ENCODE results near the gene TEKT2. TPM values are rescaled to one million over a fixed set of nuclear protein-coding genes. Genes with fewer than 3 reads are reported as not detected.

Gene TEKT2
- total RNA-seq, 3 donors from 2014 or later: 0.98 to 1.2 TPM; not detected in 1

DNA sequence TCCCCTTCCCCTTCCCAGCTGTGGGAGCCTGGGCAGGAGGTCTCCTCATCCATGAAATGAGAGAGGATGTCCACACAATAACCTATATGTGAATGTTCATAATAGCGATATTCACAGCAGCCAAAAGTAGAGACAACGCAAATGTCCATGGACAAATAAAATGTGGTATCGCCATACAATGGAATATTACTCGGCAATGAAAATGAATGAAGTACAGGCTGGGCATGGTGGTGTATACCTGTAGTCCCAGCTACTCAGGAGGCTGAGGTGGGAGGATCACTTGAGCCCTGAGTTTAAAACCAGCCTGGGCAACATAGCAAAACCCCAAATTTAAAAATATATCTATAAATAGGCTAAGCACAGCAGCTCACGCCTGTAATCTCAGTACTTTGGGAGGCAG lies 17.7 kb downstream of the TEKT2 start:
- Histone ChIP-seq H3K4me1 (no peaks in the 10 kb centered on the region), H3K27ac (no peak overlapping the region), H3K9me3 (no peaks in the 10 kb centered on the region), H3K27me3 (no peaks in the 10 kb centered on the region), H3K4me3 (no peak overlapping the region), H3K36me3 (no peaks in the 10 kb centered on the region)
- intact Hi-C loops (cut with DNase I; ENCODE audit: low total_unique reads): no loop called here
- no peak for TF ChIP-seq CTCF (IDR thresholded peaks at IDR 0.05)
- TF ChIP-seq POLR2A (IDR thresholded peaks at IDR 0.05): no peak
- no peak for TF ChIP-seq POLR2AphosphoS5 (IDR thresholded peaks at IDR 0.05)
- no peak for DNase-seq (ENCODE audit: low spot score in 2 of 2)

- H3K4me3 ChIP-seq: no peak overlapping the region
- peak overlapping the region; percentile 20 to 89 for H3K27ac ChIP-seq
- no peaks in the 10 kb centered on the region for H3K27me3 ChIP-seq
- intact Hi-C loops (cut with DNase I; ENCODE audit: low total_unique reads): no loop called here
- H3K9me3 ChIP-seq: no peaks in the 10 kb centered on the region
- H3K36me3 ChIP-seq: no peaks in the 10 kb centered on the region
- TF ChIP-seq POLR2AphosphoS5 (IDR thresholded peaks at IDR 0.05) (no peak), POLR2A (IDR thresholded peaks at IDR 0.05) (no peak), CTCF (IDR thresholded peaks at IDR 0.05) (no peak)
- peaks cover 3 to 10% of the 10 kb centered on the region in 2 donors for H3K4me1 ChIP-seq
- DNase-seq (ENCODE audit: low spot score in 2 of 2): no peak
Measured at GRCh38 chr1:36106269-36106668, 22.4 kb downstream of the TEKT2 start.

- peak in 1 of 2 donors; percentile 75 for DNase-seq (ENCODE audit: low spot score in 2 of 2)
- Histone ChIP-seq H3K27ac (peak overlapping the region; percentile 84 to 89), H3K4me1 (peaks cover 3 to 10% of the 10 kb centered on the region in 2 donors), H3K36me3 (no peaks in the 10 kb centered on the region), H3K27me3 (no peaks in the 10 kb centered on the region), H3K4me3 (no peak overlapping the region), H3K9me3 (no peaks in the 10 kb centered on the region)
- intact Hi-C loops (cut with DNase I; ENCODE audit: low total_unique reads): no loop called here
- no peak for TF ChIP-seq CTCF (IDR thresholded peaks at IDR 0.05)
- TF ChIP-seq POLR2AphosphoS5 (IDR thresholded peaks at IDR 0.05): no peak
- no peak for TF ChIP-seq POLR2A (IDR thresholded peaks at IDR 0.05)
Measured at GRCh38 chr1:36107394-36107793, 23.5 kb downstream of the TEKT2 start.

DNA sequence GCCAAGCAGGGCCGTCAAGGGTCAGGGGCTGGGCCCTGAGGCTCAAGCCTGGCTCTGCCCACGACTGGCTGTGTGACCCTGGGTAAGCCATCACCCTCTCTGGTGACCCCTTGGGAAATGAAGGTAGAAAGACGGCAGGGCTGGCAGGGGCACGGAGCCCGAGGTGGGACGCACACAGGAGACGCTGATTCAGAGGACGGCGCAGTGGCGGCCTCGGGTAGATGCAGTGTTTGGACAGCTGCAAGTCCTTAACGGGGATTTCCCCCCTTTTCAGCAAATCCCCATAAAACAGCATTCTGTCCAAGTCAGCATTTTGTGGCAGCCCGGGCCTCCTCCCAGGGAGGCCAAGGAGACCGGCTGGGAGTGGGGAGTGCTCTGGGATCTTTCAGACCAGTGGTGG lies 24.4 kb downstream of the TEKT2 start:
- Histone ChIP-seq H3K4me3 (no peak overlapping the region), H3K4me1 (peaks cover 3 to 10% of the 10 kb centered on the region in 2 donors), H3K27me3 (no peaks in the 10 kb centered on the region), H3K9me3 (no peaks in the 10 kb centered on the region), H3K27ac (peak overlapping the region; percentile 84 to 89), H3K36me3 (no peaks in the 10 kb centered on the region)
- intact Hi-C loops (cut with DNase I; ENCODE audit: low total_unique reads): loop anchor here (2.0 kb wide), 1 partner anchor 20 kb away; no protein-coding TSS in a partner anchor
- DNase-seq (ENCODE audit: low spot score in 2 of 2): no peak
- TF ChIP-seq CTCF (IDR thresholded peaks at IDR 0.05) (no peak), POLR2AphosphoS5 (IDR thresholded peaks at IDR 0.05) (no peak), POLR2A (IDR thresholded peaks at IDR 0.05) (no peak)

GRCh38 chr1:36109041-36109679 lies 25.3 kb downstream of the TEKT2 start:
- H3K27ac ChIP-seq: peak overlapping the region; percentile 84 to 89
- H3K4me3 ChIP-seq: peak overlapping the region in 1 of 3 donors; percentile 23
- intact Hi-C loops (cut with DNase I; ENCODE audit: low total_unique reads): loop anchor here (2.0 kb wide), 1 partner anchor 20 kb away; no protein-coding TSS in a partner anchor

More at GRCh38 chr1:36109041-36109679, 25.3 kb downstream of the TEKT2 start:
- no peaks in the 10 kb centered on the region for H3K9me3 ChIP-seq
- H3K36me3 ChIP-seq: no peaks in the 10 kb centered on the region
- peaks cover 3 to 10% of the 10 kb centered on the region in 2 donors for H3K4me1 ChIP-seq
- peak in 1 of 2 donors; percentile 86 for DNase-seq (ENCODE audit: low spot score in 2 of 2)
- TF ChIP-seq CTCF (IDR thresholded peaks at IDR 0.05) (no peak), POLR2A (IDR thresholded peaks at IDR 0.05) (no peak), POLR2AphosphoS5 (IDR thresholded peaks at IDR 0.05) (peak in 1 of 3 donors; percentile 33)
- no peaks in the 10 kb centered on the region for H3K27me3 ChIP-seq

Data from breast epithelium (tissue), 4 donors.